Activated CD4-positive, alpha-beta T cell treated with anti-CD3 and anti-CD28 coated beads, Interleukin-2, amount 50 U/mL, for 1 hour (primary cell): ENCODE measurements around the gene APELA.
"Not testable (repeated sequence)": the region's sequence is repeated elsewhere in the genome, so short reads cannot be mapped to it uniquely, and the experiment has no call there.

ENCODE experiments used
- DNase-seq: peaks from one replicate; pipeline ENCODE4 v3.0.0-alpha.2; 2020

The APELA gene

DNA sequence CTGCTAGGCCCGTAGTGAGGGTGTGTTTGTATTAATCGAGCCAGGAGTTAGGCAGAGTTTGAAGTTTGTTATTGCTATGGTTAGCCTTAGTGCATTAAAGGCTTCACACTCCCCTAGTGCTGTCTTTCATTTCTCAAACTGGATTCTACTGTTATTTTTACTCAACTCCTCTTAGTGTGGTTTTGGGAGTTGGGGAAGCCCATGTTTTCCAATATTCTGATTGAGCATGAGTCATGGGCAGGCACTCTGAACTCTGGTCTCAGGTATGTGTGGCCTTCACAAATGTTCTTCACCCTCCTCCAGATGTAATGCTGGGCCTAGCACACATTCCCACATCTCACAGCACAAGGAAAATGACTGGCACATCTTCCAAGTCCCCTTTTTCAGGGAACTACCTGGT is 50.1 kb downstream of the APELA start:
- DNase-seq: not testable (repeated sequence)

GRCh38 chr4:164930647-164931046 is 53.7 kb downstream of the APELA start:
- DNase-seq: no peak

GRCh38 chr4:164931551-164932324 is 54.8 kb downstream of the APELA start:
- no peak for DNase-seq

- DNase-seq: no peak
Observed at GRCh38 chr4:164933244-164933643, 56.3 kb downstream of the APELA start.

GRCh38 chr4:164935363-164935762 is 58.4 kb downstream of the APELA start:
- no peak for DNase-seq

- DNase-seq: not testable (repeated sequence)
Observed at GRCh38 chr4:164935865-164936606, 59.1 kb downstream of the APELA start.

- DNase-seq: no peak
Observed at GRCh38 chr4:164937576-164938270, 60.7 kb downstream of the APELA start.

GRCh38 chr4:164943192-164943591 is 66.2 kb downstream of the APELA start:
- DNase-seq: no peak

DNA sequence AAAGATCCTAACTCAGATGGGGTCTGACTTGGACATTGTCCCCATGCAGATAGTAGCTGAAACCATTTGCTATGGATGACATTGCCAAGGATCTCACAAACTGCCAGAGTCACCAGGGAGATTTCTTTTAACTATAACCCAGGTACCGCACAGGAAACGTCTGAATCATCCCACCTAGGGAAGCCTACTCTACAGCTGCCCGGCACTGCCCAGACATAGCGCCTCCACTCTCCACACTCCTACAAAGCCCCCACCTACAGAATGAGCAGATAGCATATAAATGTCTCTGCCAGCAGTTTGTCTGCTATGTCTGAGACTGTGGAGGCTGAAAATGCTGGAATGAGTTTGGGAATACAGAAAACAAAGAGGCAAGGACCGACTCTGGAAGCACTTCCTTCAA is 68.2 kb downstream of the APELA start:
- no peak for DNase-seq

- DNase-seq: no peak
Observed at GRCh38 chr4:164946810-164947209, 69.8 kb downstream of the APELA start.
